SK-N-SH (cell line): ENCODE data around the gene BRD3.

Experiments used
- EP300 ChIP-seq, 2 experiments: IDR thresholded peaks; 2 replicates each; pipeline versions ENCODE4 v1.4.0 to v1.6.1; 2012; ENCODE audit warnings: borderline replicate concordance in 1 of 2, low read depth in 1 of 2, low read length in 1 of 2
- MEF2A ChIP-seq: IDR thresholded peaks from 2 replicates; pipeline ENCODE4 v1.4.0; 2012; ENCODE audit warnings: low read depth, borderline replicate concordance
- NFIC ChIP-seq: IDR thresholded peaks from 2 replicates; pipeline ENCODE4 v1.4.0; 2012; ENCODE audit warnings: borderline replicate concordance
- POLR2AphosphoS5 ChIP-seq: IDR thresholded peaks from 2 replicates; pipeline ENCODE4 v1.6.1; 2012; ENCODE audit warnings: low read depth, low read length
- RAD21 ChIP-seq: IDR thresholded peaks from 2 replicates; pipeline ENCODE4 v1.6.1; 2012; ENCODE audit warnings: mild to moderate bottlenecking, low read length
- SMC3 ChIP-seq: IDR thresholded peaks from 2 replicates; pipeline ENCODE4 v1.6.1; 2012; ENCODE audit warnings: low read depth, low read length, improper control_type of control experiment
- TAF1 ChIP-seq: IDR thresholded peaks from 2 replicates; pipeline ENCODE4 v1.6.1; 2012; ENCODE audit warnings: low read depth, mild to moderate bottlenecking, low read length, moderate library complexity, borderline replicate concordance
- YY1 ChIP-seq: IDR thresholded peaks from 2 replicates; pipeline ENCODE4 v1.4.0; 2012; ENCODE audit warnings: low read depth, mild to moderate bottlenecking
- TF ChIP-seq, protein P1 (sequence below): fragments of 200-600 bp; sonication (generic); IDR thresholded peaks from 2 replicates; pipeline ENCODE4 v1.6.1; 2017; ENCODE audit warnings: antibody characterized with exemption, mild to moderate bottlenecking, moderate library complexity
- TF ChIP-seq, protein P2 (sequence below): fragments of 150-350 bp; IDR thresholded peaks from 2 replicates; pipeline ENCODE4 v1.6.1; 2017; ENCODE audit warnings: antibody characterized with exemption, low read length, low read depth, borderline replicate concordance
- TF ChIP-seq, protein P3 (sequence below): IDR thresholded peaks from 2 replicates; pipeline ENCODE4 v1.6.1; 2012; ENCODE audit warnings: mild to moderate bottlenecking, low read depth, low read length, moderate library complexity

DNA sequence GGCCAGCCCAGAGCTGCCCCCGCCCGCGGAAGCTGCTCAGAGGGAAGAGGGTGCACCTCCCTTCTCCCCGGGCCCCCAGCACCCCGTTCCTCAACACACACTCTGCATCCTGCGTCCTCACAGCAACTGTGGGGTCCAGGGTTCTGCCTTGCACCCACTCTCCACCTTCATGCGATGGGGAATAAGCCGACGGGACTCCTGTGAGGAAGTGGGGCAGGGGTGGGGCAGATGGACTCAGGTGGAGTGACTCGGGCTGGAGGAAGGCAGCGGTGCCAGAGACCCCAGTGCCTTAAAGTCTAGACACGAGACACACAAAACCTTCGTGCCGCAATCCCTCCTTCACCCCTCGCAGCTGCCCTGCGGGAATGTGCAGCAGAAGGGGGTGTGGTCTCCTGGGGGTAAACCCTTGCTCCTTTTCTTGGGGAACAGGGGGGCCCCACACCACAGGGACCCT, 8.6 kb downstream of the BRD3 start:
- TF ChIP-seq NFIC (no peak), POLR2AphosphoS5 (no peak), MEF2A (no peak), TAF1 (no peak), YY1 (no peak), RAD21 (no peak), SMC3 (no peak), EP300 (IDR thresholded peaks at IDR 0.05; ENCODE audit: borderline replicate concordance in 1 of 2, low read depth in 1 of 2, low read length in 1 of 2) (no peak)
- TF ChIP-seq, protein P1, sequence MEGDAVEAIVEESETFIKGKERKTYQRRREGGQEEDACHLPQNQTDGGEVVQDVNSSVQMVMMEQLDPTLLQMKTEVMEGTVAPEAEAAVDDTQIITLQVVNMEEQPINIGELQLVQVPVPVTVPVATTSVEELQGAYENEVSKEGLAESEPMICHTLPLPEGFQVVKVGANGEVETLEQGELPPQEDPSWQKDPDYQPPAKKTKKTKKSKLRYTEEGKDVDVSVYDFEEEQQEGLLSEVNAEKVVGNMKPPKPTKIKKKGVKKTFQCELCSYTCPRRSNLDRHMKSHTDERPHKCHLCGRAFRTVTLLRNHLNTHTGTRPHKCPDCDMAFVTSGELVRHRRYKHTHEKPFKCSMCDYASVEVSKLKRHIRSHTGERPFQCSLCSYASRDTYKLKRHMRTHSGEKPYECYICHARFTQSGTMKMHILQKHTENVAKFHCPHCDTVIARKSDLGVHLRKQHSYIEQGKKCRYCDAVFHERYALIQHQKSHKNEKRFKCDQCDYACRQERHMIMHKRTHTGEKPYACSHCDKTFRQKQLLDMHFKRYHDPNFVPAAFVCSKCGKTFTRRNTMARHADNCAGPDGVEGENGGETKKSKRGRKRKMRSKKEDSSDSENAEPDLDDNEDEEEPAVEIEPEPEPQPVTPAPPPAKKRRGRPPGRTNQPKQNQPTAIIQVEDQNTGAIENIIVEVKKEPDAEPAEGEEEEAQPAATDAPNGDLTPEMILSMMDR: no peak
- TF ChIP-seq, protein P2, sequence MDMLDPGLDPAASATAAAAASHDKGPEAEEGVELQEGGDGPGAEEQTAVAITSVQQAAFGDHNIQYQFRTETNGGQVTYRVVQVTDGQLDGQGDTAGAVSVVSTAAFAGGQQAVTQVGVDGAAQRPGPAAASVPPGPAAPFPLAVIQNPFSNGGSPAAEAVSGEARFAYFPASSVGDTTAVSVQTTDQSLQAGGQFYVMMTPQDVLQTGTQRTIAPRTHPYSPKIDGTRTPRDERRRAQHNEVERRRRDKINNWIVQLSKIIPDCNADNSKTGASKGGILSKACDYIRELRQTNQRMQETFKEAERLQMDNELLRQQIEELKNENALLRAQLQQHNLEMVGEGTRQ: no peak
- TF ChIP-seq, protein P3, sequence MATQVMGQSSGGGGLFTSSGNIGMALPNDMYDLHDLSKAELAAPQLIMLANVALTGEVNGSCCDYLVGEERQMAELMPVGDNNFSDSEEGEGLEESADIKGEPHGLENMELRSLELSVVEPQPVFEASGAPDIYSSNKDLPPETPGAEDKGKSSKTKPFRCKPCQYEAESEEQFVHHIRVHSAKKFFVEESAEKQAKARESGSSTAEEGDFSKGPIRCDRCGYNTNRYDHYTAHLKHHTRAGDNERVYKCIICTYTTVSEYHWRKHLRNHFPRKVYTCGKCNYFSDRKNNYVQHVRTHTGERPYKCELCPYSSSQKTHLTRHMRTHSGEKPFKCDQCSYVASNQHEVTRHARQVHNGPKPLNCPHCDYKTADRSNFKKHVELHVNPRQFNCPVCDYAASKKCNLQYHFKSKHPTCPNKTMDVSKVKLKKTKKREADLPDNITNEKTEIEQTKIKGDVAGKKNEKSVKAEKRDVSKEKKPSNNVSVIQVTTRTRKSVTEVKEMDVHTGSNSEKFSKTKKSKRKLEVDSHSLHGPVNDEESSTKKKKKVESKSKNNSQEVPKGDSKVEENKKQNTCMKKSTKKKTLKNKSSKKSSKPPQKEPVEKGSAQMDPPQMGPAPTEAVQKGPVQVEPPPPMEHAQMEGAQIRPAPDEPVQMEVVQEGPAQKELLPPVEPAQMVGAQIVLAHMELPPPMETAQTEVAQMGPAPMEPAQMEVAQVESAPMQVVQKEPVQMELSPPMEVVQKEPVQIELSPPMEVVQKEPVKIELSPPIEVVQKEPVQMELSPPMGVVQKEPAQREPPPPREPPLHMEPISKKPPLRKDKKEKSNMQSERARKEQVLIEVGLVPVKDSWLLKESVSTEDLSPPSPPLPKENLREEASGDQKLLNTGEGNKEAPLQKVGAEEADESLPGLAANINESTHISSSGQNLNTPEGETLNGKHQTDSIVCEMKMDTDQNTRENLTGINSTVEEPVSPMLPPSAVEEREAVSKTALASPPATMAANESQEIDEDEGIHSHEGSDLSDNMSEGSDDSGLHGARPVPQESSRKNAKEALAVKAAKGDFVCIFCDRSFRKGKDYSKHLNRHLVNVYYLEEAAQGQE: no peak
